ACHN (cell line): ENCODE data around the gene TMEM253.

Source experiments
- DNase-seq: peaks from one replicate; pipeline ENCODE4 v3.0.0-alpha.2; 2015
- in situ Hi-C: cut with HindIII; loops from 2 replicates; pipeline ENCODE4 v1.10.0; 2017; ENCODE audit warnings: low sequenced_read_pairs, low pct_ligation_motif_present, low pct_unique_long_range_greater_than_20kb

The TMEM253 gene

GRCh38 chr14:21121122-21121521 lies 20.3 kb downstream of the TMEM253 start:
- in situ Hi-C loops = no loop called here
- no peak for DNase-seq

GRCh38 chr14:21123429-21123828 lies 22.6 kb downstream of the TMEM253 start:
- DNase-seq = no peak
- in situ Hi-C loops = no loop called here

GRCh38 chr14:21133901-21134300 lies 33.0 kb downstream of the TMEM253 start:
- in situ Hi-C loops = no loop called here
- no peak for DNase-seq

GRCh38 chr14:21136024-21136423 lies 35.2 kb downstream of the TMEM253 start:
- peak; percentile 33 for DNase-seq
- in situ Hi-C loops = no loop called here

- in situ Hi-C loops = no loop called here
- no peak for DNase-seq
These were observed 41.5 kb downstream of the TMEM253 start for GRCh38 chr14:21142357-21142756.

GRCh38 chr14:21145437-21145836 lies 44.6 kb downstream of the TMEM253 start:
- in situ Hi-C loops = no loop called here
- DNase-seq = no peak

- in situ Hi-C loops = no loop called here
- no peak for DNase-seq
These were observed 48.9 kb downstream of the TMEM253 start for GRCh38 chr14:21149641-21150367.
